ENCODE results near the gene TUBD1. TPM values are rescaled to one million over a fixed set of nuclear protein-coding genes. Genes with fewer than 3 reads are reported as not detected.
"Not testable (repeated sequence)": the region's sequence is repeated elsewhere in the genome, so short reads cannot be mapped to it uniquely, and the experiment has no call there.

Gene TUBD1
- polyA plus RNA-seq (2011; rRNA removed) (2.3 and 4.2 TPM in 2 replicates), polyA minus RNA-seq (2011; rRNA and poly(A)+ RNA removed) (3.9 and 5.9 TPM in 2 replicates)

- POLR2A ChIA-PET: interaction anchor here (0.6 kb wide), 1 partner anchor 168 kb away, joined by 19 read pairs; no protein-coding TSS in a partner anchor
Observed at GRCh38 chr17:59892924-59893675, at the start of gene TUBD1, which contains the start of gene RPS6KB1. TUBD1 (minus strand) TSS chr17:59892943; CDS start chr17:59891002, 1,941 bp downstream. RPS6KB1 (plus strand) TSS chr17:59893121; CDS start chr17:59893185, 64 bp downstream.

DNA sequence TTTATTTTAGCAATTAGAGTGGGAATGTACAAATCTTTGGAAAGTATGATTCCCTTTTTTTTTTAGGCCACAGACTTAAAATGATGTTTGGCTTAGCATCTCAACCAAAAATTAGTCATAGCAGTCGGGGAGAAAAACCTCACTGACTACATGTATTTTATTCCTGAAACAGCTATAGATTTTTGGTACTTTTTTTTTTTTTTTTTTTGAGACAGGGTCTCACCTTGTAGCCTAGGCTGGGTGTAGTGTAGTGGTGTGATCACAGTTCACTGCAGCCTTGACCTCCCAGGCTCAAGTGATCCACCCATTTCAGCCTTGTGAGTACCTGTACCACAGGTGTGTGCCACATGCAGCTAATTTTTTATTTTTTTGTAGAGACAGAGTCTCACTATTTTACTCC, 48.4 kb upstream of the TUBD1 start:
- H3K36me3 ChIP-seq (ENCODE audit: control insufficient read depth, insufficient read depth, low read length): peaks cover 5% of the 10 kb centered on the region
- ChIA-PET POLR2A (interaction anchor here (0.6 kb wide), 1 partner anchor 81 kb away, joined by 4 read pairs; no protein-coding TSS in a partner anchor), CTCF (no interaction called here)
- TF ChIP-seq, protein P1, sequence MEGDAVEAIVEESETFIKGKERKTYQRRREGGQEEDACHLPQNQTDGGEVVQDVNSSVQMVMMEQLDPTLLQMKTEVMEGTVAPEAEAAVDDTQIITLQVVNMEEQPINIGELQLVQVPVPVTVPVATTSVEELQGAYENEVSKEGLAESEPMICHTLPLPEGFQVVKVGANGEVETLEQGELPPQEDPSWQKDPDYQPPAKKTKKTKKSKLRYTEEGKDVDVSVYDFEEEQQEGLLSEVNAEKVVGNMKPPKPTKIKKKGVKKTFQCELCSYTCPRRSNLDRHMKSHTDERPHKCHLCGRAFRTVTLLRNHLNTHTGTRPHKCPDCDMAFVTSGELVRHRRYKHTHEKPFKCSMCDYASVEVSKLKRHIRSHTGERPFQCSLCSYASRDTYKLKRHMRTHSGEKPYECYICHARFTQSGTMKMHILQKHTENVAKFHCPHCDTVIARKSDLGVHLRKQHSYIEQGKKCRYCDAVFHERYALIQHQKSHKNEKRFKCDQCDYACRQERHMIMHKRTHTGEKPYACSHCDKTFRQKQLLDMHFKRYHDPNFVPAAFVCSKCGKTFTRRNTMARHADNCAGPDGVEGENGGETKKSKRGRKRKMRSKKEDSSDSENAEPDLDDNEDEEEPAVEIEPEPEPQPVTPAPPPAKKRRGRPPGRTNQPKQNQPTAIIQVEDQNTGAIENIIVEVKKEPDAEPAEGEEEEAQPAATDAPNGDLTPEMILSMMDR (IDR thresholded peaks at IDR 0.05; ENCODE audit: insufficient read depth, low read depth, low read length): no peak
- DNase-seq (ENCODE audit: low read depth): no peak
- H3K27me3 ChIP-seq (ENCODE audit: control insufficient read depth, insufficient read depth, low read length): no peaks in the 10 kb centered on the region
- no peak overlapping the region for H3K4me3 ChIP-seq (ENCODE audit: low read depth, low read length)

More at GRCh38 chr17:59892924-59893675, at the start of gene TUBD1, which contains the start of gene RPS6KB1:
- peak; percentile 99 for DNase-seq (ENCODE audit: low read depth)
- Histone ChIP-seq H3K36me3 (ENCODE audit: control insufficient read depth, insufficient read depth, low read length) (no peaks in the 10 kb centered on the region), H3K4me3 (ENCODE audit: low read depth, low read length) (peak within 1 kb of the TSS; percentile 98), H3K27me3 (ENCODE audit: control insufficient read depth, insufficient read depth, low read length) (no peaks in the 10 kb centered on the region)
- TF ChIP-seq, protein P1 (IDR thresholded peaks at IDR 0.05; ENCODE audit: insufficient read depth, low read depth, low read length): no peak
- CTCF ChIA-PET: interaction anchor here (1.0 to 1.3 kb wide), 2 partner anchors 21 to 147 kb away, joined by 3 read pairs; no protein-coding TSS in a partner anchor

- H3K27me3 ChIP-seq (ENCODE audit: control insufficient read depth, insufficient read depth, low read length); CTCF ChIA-PET; DNase-seq (ENCODE audit: low read depth); H3K4me3 ChIP-seq (ENCODE audit: low read depth, low read length); H3K36me3 ChIP-seq (ENCODE audit: control insufficient read depth, insufficient read depth, low read length): not testable (repeated sequence)
- POLR2A ChIA-PET: interaction anchor here (0.6 kb wide), 1 partner anchor 80 kb away, joined by 4 read pairs; no protein-coding TSS in a partner anchor
Observed at GRCh38 chr17:59940697-59941096, 48.0 kb upstream of the TUBD1 start.

DNA sequence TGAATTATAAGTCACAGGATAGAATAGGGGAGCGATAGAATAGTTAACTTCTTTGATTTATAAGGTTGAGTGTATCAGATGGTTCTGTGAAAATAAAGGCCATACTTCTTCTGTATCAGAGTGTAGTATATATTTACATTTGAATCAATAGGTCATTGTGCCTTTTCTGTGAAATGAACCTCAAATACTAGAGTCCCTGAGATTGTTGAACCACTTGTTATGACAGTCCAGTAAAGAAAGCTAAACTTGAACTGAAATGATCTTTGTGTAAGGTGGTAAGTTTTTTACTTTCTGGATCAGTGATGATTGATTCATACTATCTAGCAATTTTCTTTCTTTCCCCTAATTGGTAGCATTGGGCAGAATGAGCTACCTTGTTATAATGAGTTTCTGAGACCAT, 40.6 kb upstream of the TUBD1 start:
- CTCF ChIA-PET: interaction anchor here (2.8 kb wide), 1 partner anchor 104 kb away, joined by 8 read pairs; no protein-coding TSS in a partner anchor
- H3K36me3 ChIP-seq (ENCODE audit: control insufficient read depth, insufficient read depth, low read length); H3K4me3 ChIP-seq (ENCODE audit: low read depth, low read length): not testable (repeated sequence)

GRCh38 chr17:59930768-59931167, 38.0 kb upstream of the TUBD1 start:
- POLR2A ChIA-PET; H3K4me3 ChIP-seq (ENCODE audit: low read depth, low read length); H3K36me3 ChIP-seq (ENCODE audit: control insufficient read depth, insufficient read depth, low read length); H3K27me3 ChIP-seq (ENCODE audit: control insufficient read depth, insufficient read depth, low read length); CTCF ChIA-PET: not testable (repeated sequence)
- peak; percentile 27 for DNase-seq (ENCODE audit: low read depth)

More for the DNA sequence above, 40.6 kb upstream of the TUBD1 start:
- POLR2A ChIA-PET; DNase-seq (ENCODE audit: low read depth); H3K27me3 ChIP-seq (ENCODE audit: control insufficient read depth, insufficient read depth, low read length): not testable (repeated sequence)

DNA sequence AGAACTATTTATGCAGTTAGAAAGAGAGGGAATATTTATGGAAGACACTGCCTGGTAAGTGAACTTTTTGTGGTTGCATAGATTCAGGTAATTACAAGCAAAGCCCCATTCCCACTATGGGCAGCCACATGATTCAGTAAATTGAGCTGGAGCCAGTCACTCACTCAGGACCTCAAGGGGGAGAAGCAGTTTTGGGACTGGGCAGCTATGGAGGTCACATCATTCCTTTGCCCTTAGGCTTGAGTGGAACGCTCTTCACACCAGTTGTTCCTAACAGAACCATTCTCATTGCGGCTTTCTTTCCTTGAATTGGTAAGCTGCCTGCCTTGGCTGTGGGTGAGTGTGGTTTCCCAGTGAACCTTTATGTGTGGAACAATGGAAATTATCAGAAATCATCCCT, 37.4 kb upstream of the TUBD1 start:
- POLR2A ChIA-PET; H3K4me3 ChIP-seq (ENCODE audit: low read depth, low read length); DNase-seq (ENCODE audit: low read depth); CTCF ChIA-PET; H3K36me3 ChIP-seq (ENCODE audit: control insufficient read depth, insufficient read depth, low read length); H3K27me3 ChIP-seq (ENCODE audit: control insufficient read depth, insufficient read depth, low read length): not testable (repeated sequence)

DNA sequence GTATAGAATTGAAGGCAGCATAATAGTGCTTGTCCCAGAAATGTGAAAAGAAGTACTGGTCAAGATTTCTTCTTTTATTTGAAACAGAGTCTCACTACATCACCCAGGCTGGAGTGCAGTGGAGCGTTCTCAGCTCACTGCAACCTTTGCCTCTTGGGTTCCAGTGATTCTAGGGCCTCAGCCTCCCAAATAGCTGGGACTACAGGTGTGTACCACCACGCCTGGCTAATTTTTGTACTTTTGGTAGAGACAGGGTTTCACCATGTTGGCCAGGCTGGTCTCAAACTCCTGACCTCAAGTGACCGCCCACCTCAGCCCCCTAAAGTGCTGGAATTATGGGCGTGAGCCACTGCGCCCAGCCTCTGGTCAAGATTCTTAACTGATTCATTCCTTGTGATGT, 27.9 kb upstream of the TUBD1 start:
- H3K36me3 ChIP-seq (ENCODE audit: control insufficient read depth, insufficient read depth, low read length): peaks cover 13% of the 10 kb centered on the region
- CTCF ChIA-PET; H3K4me3 ChIP-seq (ENCODE audit: low read depth, low read length); DNase-seq (ENCODE audit: low read depth); H3K27me3 ChIP-seq (ENCODE audit: control insufficient read depth, insufficient read depth, low read length); POLR2A ChIA-PET: not testable (repeated sequence)

All from BJ (cell line).